Neural progenitor cell (in vitro differentiated cells): Measurements from ENCODE around the gene ARHGEF25.

Experiments
- EZH2 ChIP-seq: fragments of 200-600 bp; sonication (generic); IDR thresholded peaks from 2 replicates; pipeline ENCODE4 v1.6.1; 2017; ENCODE audit warnings: antibody characterized with exemption, mild to moderate bottlenecking, moderate library complexity
- EZH2phosphoT487 ChIP-seq: fragments of 200-600 bp; sonication (generic); IDR thresholded peaks from 2 replicates; pipeline ENCODE4 v1.6.1; 2017; ENCODE audit warnings: antibody characterized with exemption
- TF ChIP-seq, protein P1 (sequence below): fragments of 200-600 bp; sonication (generic); IDR thresholded peaks from 2 replicates; pipeline ENCODE4 v1.5.1; 2017; ENCODE audit warnings: antibody characterized with exemption, mild to moderate bottlenecking

DNA sequence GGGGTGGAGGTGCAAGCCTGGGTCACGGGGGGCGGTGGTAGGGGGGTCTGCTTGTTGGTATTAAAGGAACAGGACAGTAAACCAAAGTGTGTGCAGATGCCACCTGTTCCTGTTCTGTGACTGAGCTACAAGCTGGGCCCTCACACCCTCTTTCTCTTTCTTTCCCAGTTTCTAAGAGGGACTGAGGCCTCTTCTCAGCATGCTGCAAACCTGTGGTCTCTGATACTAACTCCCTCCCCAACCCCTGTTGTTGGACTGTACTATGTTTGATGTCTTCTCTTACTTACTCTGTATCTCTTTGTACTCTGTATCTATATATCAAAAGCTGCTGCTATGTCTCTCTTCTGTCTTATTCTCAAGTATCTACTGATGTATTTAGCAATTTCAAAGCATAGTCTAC, 27.2 kb upstream of the ARHGEF25 start:
- no peak for TF ChIP-seq EZH2
- TF ChIP-seq, protein P1, sequence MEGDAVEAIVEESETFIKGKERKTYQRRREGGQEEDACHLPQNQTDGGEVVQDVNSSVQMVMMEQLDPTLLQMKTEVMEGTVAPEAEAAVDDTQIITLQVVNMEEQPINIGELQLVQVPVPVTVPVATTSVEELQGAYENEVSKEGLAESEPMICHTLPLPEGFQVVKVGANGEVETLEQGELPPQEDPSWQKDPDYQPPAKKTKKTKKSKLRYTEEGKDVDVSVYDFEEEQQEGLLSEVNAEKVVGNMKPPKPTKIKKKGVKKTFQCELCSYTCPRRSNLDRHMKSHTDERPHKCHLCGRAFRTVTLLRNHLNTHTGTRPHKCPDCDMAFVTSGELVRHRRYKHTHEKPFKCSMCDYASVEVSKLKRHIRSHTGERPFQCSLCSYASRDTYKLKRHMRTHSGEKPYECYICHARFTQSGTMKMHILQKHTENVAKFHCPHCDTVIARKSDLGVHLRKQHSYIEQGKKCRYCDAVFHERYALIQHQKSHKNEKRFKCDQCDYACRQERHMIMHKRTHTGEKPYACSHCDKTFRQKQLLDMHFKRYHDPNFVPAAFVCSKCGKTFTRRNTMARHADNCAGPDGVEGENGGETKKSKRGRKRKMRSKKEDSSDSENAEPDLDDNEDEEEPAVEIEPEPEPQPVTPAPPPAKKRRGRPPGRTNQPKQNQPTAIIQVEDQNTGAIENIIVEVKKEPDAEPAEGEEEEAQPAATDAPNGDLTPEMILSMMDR = no peak
- TF ChIP-seq EZH2phosphoT487 = no peak
